ENCODE results near the gene CDH13.

CDH13 gene

GRCh38 chr16:82796047-82796446, 169.3 kb downstream of the CDH13 start:
- no peak overlapping the region for H3K4me3 Mint-ChIP-seq
- no peaks in the 10 kb centered on the region for H3K27me3 Mint-ChIP-seq
- no peak overlapping the region for H3K27ac Mint-ChIP-seq
- no peaks in the 10 kb centered on the region for H3K36me3 Mint-ChIP-seq (ENCODE audit: low read depth)
- H3K4me1 Mint-ChIP-seq (ENCODE audit: low read depth), result no peaks in the 10 kb centered on the region
- intact Hi-C loops (cut with micrococcal nuclease), result no loop called here
- H3K9me3 Mint-ChIP-seq, result no peaks in the 10 kb centered on the region

GRCh38 chr16:82801361-82801760, 174.6 kb downstream of the CDH13 start:
- H3K27me3 Mint-ChIP-seq, result no peaks in the 10 kb centered on the region
- intact Hi-C loops (cut with micrococcal nuclease), result no loop called here
- H3K4me1 Mint-ChIP-seq (ENCODE audit: low read depth), result no peaks in the 10 kb centered on the region
- no peak overlapping the region for H3K27ac Mint-ChIP-seq
- no peaks in the 10 kb centered on the region for H3K9me3 Mint-ChIP-seq
- no peaks in the 10 kb centered on the region for H3K36me3 Mint-ChIP-seq (ENCODE audit: low read depth)
- H3K4me3 Mint-ChIP-seq, result no peak overlapping the region

GRCh38 chr16:82805866-82806265, 179.1 kb downstream of the CDH13 start:
- no peak overlapping the region for H3K27ac Mint-ChIP-seq
- H3K9me3 Mint-ChIP-seq, result no peaks in the 10 kb centered on the region
- H3K4me3 Mint-ChIP-seq, result no peak overlapping the region
- H3K36me3 Mint-ChIP-seq (ENCODE audit: low read depth), result no peaks in the 10 kb centered on the region
- H3K4me1 Mint-ChIP-seq (ENCODE audit: low read depth), result no peaks in the 10 kb centered on the region
- H3K27me3 Mint-ChIP-seq, result no peaks in the 10 kb centered on the region
- intact Hi-C loops (cut with micrococcal nuclease), result no loop called here

GRCh38 chr16:82807311-82807710, 180.5 kb downstream of the CDH13 start:
- intact Hi-C loops (cut with micrococcal nuclease), result no loop called here
- Mint-ChIP-seq H3K27ac (no peak overlapping the region), H3K27me3 (no peaks in the 10 kb centered on the region), H3K36me3 (ENCODE audit: low read depth) (no peaks in the 10 kb centered on the region), H3K4me1 (ENCODE audit: low read depth) (no peaks in the 10 kb centered on the region), H3K9me3 (no peaks in the 10 kb centered on the region), H3K4me3 (no peak overlapping the region)

GRCh38 chr16:82808036-82808435, 181.3 kb downstream of the CDH13 start:
- Mint-ChIP-seq H3K9me3 (no peaks in the 10 kb centered on the region), H3K27ac (no peak overlapping the region), H3K27me3 (no peaks in the 10 kb centered on the region), H3K4me3 (no peak overlapping the region), H3K36me3 (ENCODE audit: low read depth) (no peaks in the 10 kb centered on the region), H3K4me1 (ENCODE audit: low read depth) (no peaks in the 10 kb centered on the region)
- intact Hi-C loops (cut with micrococcal nuclease), result no loop called here

GRCh38 chr16:82810077-82810476, 183.3 kb downstream of the CDH13 start:
- Mint-ChIP-seq H3K27me3 (no peaks in the 10 kb centered on the region), H3K4me1 (ENCODE audit: low read depth) (no peaks in the 10 kb centered on the region), H3K4me3 (no peak overlapping the region), H3K9me3 (no peaks in the 10 kb centered on the region), H3K36me3 (ENCODE audit: low read depth) (no peaks in the 10 kb centered on the region), H3K27ac (no peak overlapping the region)
- intact Hi-C loops (cut with micrococcal nuclease), result no loop called here

- H3K27ac Mint-ChIP-seq, result no peak overlapping the region
- H3K4me3 Mint-ChIP-seq, result no peak overlapping the region
- no peaks in the 10 kb centered on the region for H3K9me3 Mint-ChIP-seq
- no peaks in the 10 kb centered on the region for H3K27me3 Mint-ChIP-seq
- no peaks in the 10 kb centered on the region for H3K4me1 Mint-ChIP-seq (ENCODE audit: low read depth)
- intact Hi-C loops (cut with micrococcal nuclease), result no loop called here
- H3K36me3 Mint-ChIP-seq (ENCODE audit: low read depth), result no peaks in the 10 kb centered on the region
These were observed 187.3 kb downstream of the CDH13 start for GRCh38 chr16:82814059-82814458.

- no peak overlapping the region for H3K4me3 Mint-ChIP-seq
- no peaks in the 10 kb centered on the region for H3K9me3 Mint-ChIP-seq
- intact Hi-C loops (cut with micrococcal nuclease), result no loop called here
- no peaks in the 10 kb centered on the region for H3K36me3 Mint-ChIP-seq (ENCODE audit: low read depth)
- no peak overlapping the region for H3K27ac Mint-ChIP-seq
- no peaks in the 10 kb centered on the region for H3K27me3 Mint-ChIP-seq
- no peaks in the 10 kb centered on the region for H3K4me1 Mint-ChIP-seq (ENCODE audit: low read depth)
These were observed 192.5 kb downstream of the CDH13 start for GRCh38 chr16:82819286-82819685.

GRCh38 chr16:82820855-82821254, 194.1 kb downstream of the CDH13 start:
- H3K9me3 Mint-ChIP-seq, result no peaks in the 10 kb centered on the region
- H3K27ac Mint-ChIP-seq, result no peak overlapping the region
- intact Hi-C loops (cut with micrococcal nuclease), result no loop called here
- H3K36me3 Mint-ChIP-seq (ENCODE audit: low read depth), result no peaks in the 10 kb centered on the region
- H3K27me3 Mint-ChIP-seq, result no peaks in the 10 kb centered on the region
- H3K4me1 Mint-ChIP-seq (ENCODE audit: low read depth), result no peaks in the 10 kb centered on the region
- no peak overlapping the region for H3K4me3 Mint-ChIP-seq

GRCh38 chr16:82824408-82824807, 197.6 kb downstream of the CDH13 start:
- H3K27ac Mint-ChIP-seq, result no peak overlapping the region
- no peaks in the 10 kb centered on the region for H3K4me1 Mint-ChIP-seq (ENCODE audit: low read depth)
- H3K9me3 Mint-ChIP-seq, result no peaks in the 10 kb centered on the region
- H3K36me3 Mint-ChIP-seq (ENCODE audit: low read depth), result no peaks in the 10 kb centered on the region
- intact Hi-C loops (cut with micrococcal nuclease), result no loop called here
- no peaks in the 10 kb centered on the region for H3K27me3 Mint-ChIP-seq
- no peak overlapping the region for H3K4me3 Mint-ChIP-seq

GRCh38 chr16:82829301-82829700, 202.5 kb downstream of the CDH13 start:
- H3K4me3 Mint-ChIP-seq, result no peak overlapping the region
- no peak overlapping the region for H3K27ac Mint-ChIP-seq
- H3K36me3 Mint-ChIP-seq (ENCODE audit: low read depth), result no peaks in the 10 kb centered on the region
- H3K9me3 Mint-ChIP-seq, result no peaks in the 10 kb centered on the region
- intact Hi-C loops (cut with micrococcal nuclease), result no loop called here
- no peaks in the 10 kb centered on the region for H3K4me1 Mint-ChIP-seq (ENCODE audit: low read depth)
- H3K27me3 Mint-ChIP-seq, result no peaks in the 10 kb centered on the region

- Mint-ChIP-seq H3K27me3 (no peaks in the 10 kb centered on the region), H3K4me1 (ENCODE audit: low read depth) (no peaks in the 10 kb centered on the region), H3K4me3 (no peak overlapping the region), H3K27ac (no peak overlapping the region), H3K36me3 (ENCODE audit: low read depth) (no peaks in the 10 kb centered on the region), H3K9me3 (no peaks in the 10 kb centered on the region)
- intact Hi-C loops (cut with micrococcal nuclease), result no loop called here
These were observed 204.2 kb downstream of the CDH13 start for GRCh38 chr16:82830944-82831343.

GRCh38 chr16:82832821-82833220, 206.1 kb downstream of the CDH13 start:
- H3K27me3 Mint-ChIP-seq, result no peaks in the 10 kb centered on the region
- H3K36me3 Mint-ChIP-seq (ENCODE audit: low read depth), result no peaks in the 10 kb centered on the region
- H3K27ac Mint-ChIP-seq, result no peak overlapping the region
- no peak overlapping the region for H3K4me3 Mint-ChIP-seq
- no peaks in the 10 kb centered on the region for H3K4me1 Mint-ChIP-seq (ENCODE audit: low read depth)
- H3K9me3 Mint-ChIP-seq, result no peaks in the 10 kb centered on the region
- intact Hi-C loops (cut with micrococcal nuclease), result no loop called here

GRCh38 chr16:82833378-82833993, 206.7 kb downstream of the CDH13 start:
- Mint-ChIP-seq H3K4me1 (ENCODE audit: low read depth) (no peaks in the 10 kb centered on the region), H3K4me3 (no peak overlapping the region), H3K27me3 (no peaks in the 10 kb centered on the region), H3K36me3 (ENCODE audit: low read depth) (no peaks in the 10 kb centered on the region), H3K9me3 (no peaks in the 10 kb centered on the region), H3K27ac (no peak overlapping the region)
- intact Hi-C loops (cut with micrococcal nuclease), result no loop called here

GRCh38 chr16:82834151-82834815, 207.5 kb downstream of the CDH13 start:
- Mint-ChIP-seq H3K9me3 (no peaks in the 10 kb centered on the region), H3K27ac (no peak overlapping the region), H3K4me1 (ENCODE audit: low read depth) (no peaks in the 10 kb centered on the region), H3K36me3 (ENCODE audit: low read depth) (no peaks in the 10 kb centered on the region), H3K27me3 (no peaks in the 10 kb centered on the region), H3K4me3 (no peak overlapping the region)
- intact Hi-C loops (cut with micrococcal nuclease), result no loop called here
